Effector memory CD4-positive, alpha-beta T cell (primary cell): Measurements from ENCODE around the gene MUC16.
"Not testable (repeated sequence)": the region's sequence is repeated elsewhere in the genome, so short reads cannot be mapped to it uniquely, and the experiment has no call there.

ENCODE experiments used
- DNase-seq, 3 donors: peaks; one replicate each; pipeline ENCODE4 v3.0.0-alpha.2; 2020
- H3K27ac ChIP-seq: 2 replicates; pipeline ENCODE4 v1.7.0; 2013; ENCODE audit warnings: mild to moderate bottlenecking, low read length, moderate library complexity; ENCODE audit not compliant: insufficient read depth, poor library complexity, severe bottlenecking
- H3K27me3 ChIP-seq: replicated peaks from 2 replicates; pipeline ENCODE4 v1.7.0; 2013; ENCODE audit warnings: mild to moderate bottlenecking, low read length; ENCODE audit not compliant: insufficient read depth, control insufficient read depth, poor library complexity, severe bottlenecking
- H3K36me3 ChIP-seq: 2 replicates; pipeline ENCODE4 v1.7.0; 2013; ENCODE audit warnings: mild to moderate bottlenecking, low read length, moderate library complexity; ENCODE audit not compliant: control insufficient read depth, insufficient read depth
- H3K4me1 ChIP-seq: 2 replicates; pipeline ENCODE4 v1.7.0; 2013; ENCODE audit warnings: low read length, mild to moderate bottlenecking; ENCODE audit not compliant: control insufficient read depth, insufficient read depth, poor library complexity, severe bottlenecking
- H3K4me3 ChIP-seq: 2 replicates; pipeline ENCODE4 v1.7.0; 2013; ENCODE audit warnings: low read length, low read depth, mild to moderate bottlenecking; ENCODE audit not compliant: insufficient read depth, poor library complexity, severe bottlenecking
- H3K9me3 ChIP-seq: 2 replicates; pipeline ENCODE4 v1.7.0; 2013; ENCODE audit warnings: mild to moderate bottlenecking, low read length, moderate library complexity; ENCODE audit not compliant: control insufficient read depth
- total RNA-seq, 3 donors: gene quantifications; one replicate each; lab custom pipeline; 2026; lab: John Stamatoyannopoulos, UW

The MUC16 gene
- 0.19 to 0.87 (median 0.69) reads per million in 3 donors for total RNA-seq

DNA sequence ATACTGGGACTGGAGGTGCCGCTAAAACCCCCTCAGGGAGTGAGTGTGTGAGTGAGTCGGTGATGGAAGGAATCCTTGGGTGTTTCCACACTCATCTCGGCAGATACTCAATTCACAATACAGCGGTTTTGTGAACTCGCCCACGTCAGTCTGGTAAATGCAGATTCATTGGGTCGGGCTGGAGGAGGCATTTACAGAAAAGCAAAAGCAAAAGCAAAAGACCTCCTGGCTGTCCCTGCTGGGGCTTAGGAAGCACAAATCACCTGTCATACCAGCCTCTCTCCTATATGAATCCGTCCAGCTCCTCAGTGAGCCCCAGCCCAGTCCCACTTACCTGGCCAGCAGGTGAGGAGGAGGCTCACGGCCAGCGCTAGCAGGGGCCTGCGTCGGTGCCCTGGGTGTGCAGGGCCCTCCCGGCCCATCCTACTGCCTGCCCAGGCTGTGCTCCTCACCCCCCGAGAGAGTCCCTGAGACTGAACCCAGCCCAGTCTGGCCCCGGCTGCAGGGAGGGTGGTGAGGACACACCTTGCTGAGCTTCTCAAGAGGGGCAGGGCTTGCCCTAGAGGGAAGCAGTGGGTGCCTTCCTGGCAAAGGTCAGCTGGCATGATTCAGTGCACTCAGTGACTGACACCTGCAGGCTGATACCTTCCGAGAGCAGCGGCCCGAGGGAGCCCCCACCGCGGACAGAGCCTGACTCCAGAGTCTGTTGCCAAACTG is at the start of gene MUC16:
Gene MUC16, minus strand, starts transcription at position 475 of the 717 bp plus-strand sequence.
- no peak within 1 kb of the TSS for H3K27ac ChIP-seq
- no peak for DNase-seq
- no peaks in the 10 kb centered on the region for H3K4me1 ChIP-seq
- no peaks in the 10 kb centered on the region for H3K9me3 ChIP-seq
- H3K4me3 ChIP-seq: no peak within 1 kb of the TSS
- H3K36me3 ChIP-seq: no peaks in the 10 kb centered on the region
- no peaks in the 10 kb centered on the region for H3K27me3 ChIP-seq

DNA sequence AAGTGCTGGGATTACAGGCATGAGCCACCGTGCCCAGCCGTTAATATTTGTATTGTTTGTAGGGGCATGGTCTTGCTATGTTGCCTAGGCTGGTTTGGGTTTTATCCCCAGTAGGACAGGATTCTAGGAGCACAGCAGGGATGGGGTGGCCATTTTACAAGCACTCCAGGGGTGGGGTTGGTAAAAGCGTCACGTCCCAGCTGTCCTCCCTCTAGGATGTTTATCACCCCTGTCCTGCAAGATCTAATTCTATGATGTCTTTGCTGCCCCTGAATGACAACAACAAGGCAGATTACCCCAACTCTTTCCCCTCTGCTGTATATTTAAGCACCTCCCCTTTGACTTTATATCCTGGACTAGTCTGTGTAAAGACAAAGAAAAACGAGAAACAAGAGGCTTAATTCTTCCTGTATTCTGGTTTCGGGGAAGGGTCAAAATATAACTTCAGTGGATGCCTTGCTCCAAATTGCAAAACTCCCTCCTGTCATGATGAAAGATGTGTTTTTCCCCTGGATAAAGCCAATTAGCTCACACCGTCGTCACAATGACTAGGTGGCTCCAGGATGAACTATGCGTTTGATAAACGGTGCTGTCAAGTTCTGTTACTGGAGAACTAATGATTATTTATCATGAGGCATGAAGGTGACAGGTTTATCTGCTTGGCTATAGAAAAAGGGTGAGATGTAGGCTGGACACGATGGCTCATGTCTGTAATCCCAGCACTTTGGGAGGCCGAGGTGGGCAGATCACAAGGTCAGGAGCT is 48.9 kb upstream of the MUC16 start:
- Histone ChIP-seq H3K36me3 (no peaks in the 10 kb centered on the region), H3K4me3 (no peak overlapping the region), H3K27me3 (no peaks in the 10 kb centered on the region), H3K9me3 (no peaks in the 10 kb centered on the region), H3K27ac (no peak overlapping the region), H3K4me1 (no peaks in the 10 kb centered on the region)
- no peak for DNase-seq

DNA sequence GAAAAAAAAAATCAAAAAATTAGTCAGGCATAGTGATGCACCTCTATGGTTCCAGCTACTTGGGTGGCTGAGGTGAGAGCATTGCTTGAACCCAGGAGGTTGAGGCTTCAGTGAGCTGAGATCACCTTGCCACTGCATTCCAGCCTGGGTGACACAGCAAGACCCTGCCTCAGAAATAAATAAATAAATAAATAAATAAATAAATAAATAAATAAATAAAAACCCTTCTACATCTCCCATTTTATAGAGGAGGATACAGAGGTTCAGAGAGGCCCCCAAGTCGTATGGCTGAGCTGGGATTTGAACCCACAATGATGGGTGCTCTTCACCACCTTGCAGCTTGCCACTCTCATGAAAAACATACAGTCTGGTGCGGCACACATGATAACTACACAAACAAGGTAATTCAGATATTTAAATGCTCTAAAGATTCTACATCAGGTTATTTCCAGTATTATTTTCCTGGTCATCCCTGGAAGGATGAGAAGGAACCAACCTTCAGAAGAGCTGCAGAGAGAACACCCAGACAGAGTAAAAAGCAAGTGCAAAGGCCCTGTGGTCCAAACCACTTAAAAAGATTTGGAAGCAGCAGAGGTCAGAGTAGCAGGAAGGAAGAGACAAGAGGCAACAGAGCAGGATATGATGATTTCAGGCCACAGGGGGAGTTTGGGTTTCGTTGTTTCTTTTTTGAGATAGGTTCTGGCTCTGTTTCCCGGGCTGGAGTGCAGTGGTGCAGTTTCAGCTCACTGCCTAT is 47.5 kb upstream of the MUC16 start:
- Histone ChIP-seq H3K27me3 (no peaks in the 10 kb centered on the region), H3K36me3 (no peaks in the 10 kb centered on the region), H3K4me3 (no peak overlapping the region), H3K27ac (no peak overlapping the region), H3K9me3 (no peaks in the 10 kb centered on the region), H3K4me1 (no peaks in the 10 kb centered on the region)
- no peak for DNase-seq

DNA sequence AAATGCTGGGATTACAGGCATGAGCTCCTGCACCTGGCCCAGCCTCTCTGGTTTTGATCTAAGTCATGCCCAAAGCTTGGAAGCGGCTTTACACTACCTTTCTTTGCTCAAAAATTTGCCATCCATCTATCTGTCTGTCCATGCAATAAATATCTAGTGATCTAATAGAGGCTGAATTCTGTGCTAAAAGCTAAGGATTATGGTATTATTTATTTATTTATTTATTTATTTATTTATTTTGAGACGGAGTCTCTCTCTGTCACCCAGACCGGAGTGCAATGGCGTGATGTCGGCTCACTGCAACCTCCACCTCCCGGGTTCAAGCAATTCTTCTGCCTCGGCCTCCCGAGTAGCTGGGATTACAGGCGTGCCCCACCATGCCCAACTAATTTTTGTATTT is 45.9 kb upstream of the MUC16 start:
- H3K36me3 ChIP-seq, H3K27ac ChIP-seq, DNase-seq, H3K27me3 ChIP-seq, H3K4me3 ChIP-seq, H3K9me3 ChIP-seq, H3K4me1 ChIP-seq: not testable (repeated sequence)

DNA sequence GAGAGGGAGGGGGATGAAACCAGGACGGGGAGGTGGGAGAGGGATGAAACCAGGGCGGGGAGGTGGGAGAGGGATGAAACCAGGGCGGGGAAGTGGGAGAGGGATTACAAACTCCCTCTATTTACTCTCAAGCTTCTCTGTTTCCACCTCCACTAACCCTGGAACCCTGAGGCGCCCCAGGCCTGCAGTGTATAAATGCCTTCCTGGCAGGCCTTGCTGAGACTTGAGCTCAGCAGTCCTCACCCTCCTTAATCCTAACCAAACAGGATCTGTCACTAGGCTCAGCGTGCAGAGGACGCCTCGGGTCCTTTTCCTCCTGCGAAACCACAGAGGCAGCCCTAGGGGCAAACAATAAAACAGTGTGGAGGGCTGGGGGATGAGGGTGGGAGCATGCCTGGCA is 44.6 kb upstream of the MUC16 start:
- no peaks in the 10 kb centered on the region for H3K4me1 ChIP-seq
- no peaks in the 10 kb centered on the region for H3K36me3 ChIP-seq
- DNase-seq: no peak
- no peaks in the 10 kb centered on the region for H3K27me3 ChIP-seq
- no peak overlapping the region for H3K27ac ChIP-seq
- no peaks in the 10 kb centered on the region for H3K9me3 ChIP-seq
- no peak overlapping the region for H3K4me3 ChIP-seq

DNA sequence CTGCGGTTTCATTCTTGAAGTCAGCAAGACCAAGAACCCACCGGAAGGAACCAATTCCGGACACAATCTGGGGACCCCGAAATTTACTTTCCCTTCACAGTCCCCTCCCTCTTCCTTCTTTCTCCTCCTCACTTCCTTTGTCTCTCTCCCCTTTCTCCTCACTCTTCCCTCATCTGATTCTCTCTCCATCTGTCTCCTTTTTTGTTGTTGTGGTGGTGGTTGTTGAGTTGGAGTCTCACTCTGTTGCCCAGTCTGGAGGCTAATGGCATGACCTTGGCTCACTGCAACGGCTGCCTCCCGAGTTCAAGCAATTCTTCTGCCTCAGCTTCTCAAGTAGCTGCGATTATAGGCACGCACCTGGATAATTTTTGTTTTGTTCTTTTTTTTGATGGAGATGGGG is 44.0 kb upstream of the MUC16 start:
- Histone ChIP-seq H3K27me3 (no peaks in the 10 kb centered on the region), H3K9me3 (no peaks in the 10 kb centered on the region), H3K27ac (no peak overlapping the region), H3K36me3 (no peaks in the 10 kb centered on the region), H3K4me3 (no peak overlapping the region), H3K4me1 (no peaks in the 10 kb centered on the region)
- DNase-seq: no peak

DNA sequence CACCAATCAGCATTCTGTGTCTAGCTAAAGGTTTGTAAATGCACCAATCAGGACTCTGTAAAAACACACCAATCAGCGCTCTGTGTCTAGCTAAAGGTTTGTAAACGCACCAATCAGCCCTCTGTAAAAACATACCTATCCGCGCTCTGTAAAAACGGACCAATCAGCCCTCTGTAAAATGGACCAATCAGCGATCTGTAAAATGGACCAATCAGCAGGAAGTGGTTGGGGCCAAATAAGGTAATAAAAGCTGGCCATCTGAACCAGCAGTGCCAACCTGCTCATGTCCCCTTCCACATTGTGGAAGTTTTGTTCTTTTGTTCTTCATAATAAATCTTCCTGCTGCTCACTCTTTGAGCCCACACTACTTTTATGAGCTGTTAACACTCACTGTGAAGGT is 43.5 kb upstream of the MUC16 start:
- H3K27ac ChIP-seq, DNase-seq, H3K4me3 ChIP-seq, H3K9me3 ChIP-seq, H3K36me3 ChIP-seq, H3K4me1 ChIP-seq, H3K27me3 ChIP-seq: not testable (repeated sequence)

DNA sequence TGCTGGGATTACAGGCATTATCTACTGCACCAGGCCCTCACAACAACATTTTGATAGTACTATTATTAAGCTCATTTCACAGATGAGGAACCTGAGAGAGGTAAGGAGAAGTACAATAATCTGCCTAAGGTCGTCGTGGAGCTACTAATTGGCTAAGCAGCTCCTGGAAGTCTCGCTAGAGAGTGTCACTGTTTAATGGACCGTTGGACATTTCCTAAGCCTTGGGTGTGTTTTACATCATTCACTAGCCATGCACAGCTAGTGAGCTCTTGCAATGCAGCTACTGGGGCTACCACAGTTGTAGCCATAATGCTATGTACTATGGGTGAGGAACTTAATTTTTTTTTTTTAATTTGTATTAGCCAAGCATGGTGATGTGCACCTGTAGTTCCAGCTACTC is 42.7 kb upstream of the MUC16 start:
- no peak for DNase-seq
- no peaks in the 10 kb centered on the region for H3K9me3 ChIP-seq

DNA sequence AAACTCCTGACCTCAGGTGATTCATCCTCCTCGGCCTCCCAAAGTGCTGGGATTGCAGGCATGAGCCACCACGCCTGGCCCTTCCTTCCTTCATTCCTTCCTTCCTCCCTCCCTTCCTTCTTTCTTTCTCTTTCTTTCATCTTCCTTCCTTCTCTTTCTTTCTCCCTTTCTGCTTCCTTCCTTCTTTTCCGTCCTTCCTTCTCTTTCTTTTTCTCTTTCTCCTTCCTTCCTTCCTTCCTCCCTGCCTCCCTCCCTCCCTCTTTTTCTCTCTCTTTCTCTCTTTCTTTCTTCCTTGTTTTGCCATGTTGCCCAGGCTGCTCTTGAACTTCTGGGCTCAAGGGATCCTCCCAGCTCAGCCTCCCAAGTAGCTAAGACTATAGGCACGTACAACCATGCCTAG is 36.5 kb upstream of the MUC16 start:
- Histone ChIP-seq H3K27me3 (no peaks in the 10 kb centered on the region), H3K4me3 (no peak overlapping the region)
- DNase-seq: no peak

More for the DNA sequence above, 42.7 kb upstream of the MUC16 start:
- Histone ChIP-seq H3K36me3 (no peaks in the 10 kb centered on the region), H3K27ac (no peak overlapping the region), H3K4me1 (no peaks in the 10 kb centered on the region), H3K27me3 (no peaks in the 10 kb centered on the region), H3K4me3 (no peak overlapping the region)

DNA sequence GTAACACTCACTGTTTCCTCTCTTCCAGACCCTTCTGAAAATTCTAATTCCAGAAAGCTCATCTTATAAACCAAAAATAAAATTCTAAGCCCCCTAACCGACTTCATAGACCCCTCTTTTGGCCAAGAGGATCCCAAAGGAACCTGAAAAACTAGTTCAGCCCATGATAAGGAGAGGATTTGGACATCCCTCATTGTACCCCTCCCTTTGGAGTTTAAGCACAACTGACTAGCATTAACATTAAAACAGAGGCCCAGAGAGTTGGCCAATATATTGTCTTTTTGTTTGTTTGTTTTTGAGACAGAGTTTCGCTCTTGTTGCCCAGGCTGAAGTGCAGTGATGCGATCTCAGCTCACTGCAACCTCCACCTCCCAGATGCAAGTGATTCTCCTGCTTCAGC is 34.2 kb upstream of the MUC16 start:
- no peak for DNase-seq
- H3K9me3 ChIP-seq: no peaks in the 10 kb centered on the region
- no peaks in the 10 kb centered on the region for H3K4me1 ChIP-seq
- no peaks in the 10 kb centered on the region for H3K36me3 ChIP-seq
- H3K4me3 ChIP-seq: no peak overlapping the region
- no peaks in the 10 kb centered on the region for H3K27me3 ChIP-seq
- H3K27ac ChIP-seq: no peak overlapping the region

More for the DNA sequence above, 36.5 kb upstream of the MUC16 start:
- Histone ChIP-seq H3K27ac (no peak overlapping the region), H3K4me1 (no peaks in the 10 kb centered on the region), H3K36me3 (no peaks in the 10 kb centered on the region), H3K9me3 (no peaks in the 10 kb centered on the region)
